Liver (tissue), 3 donors: ENCODE measurements around the gene LPP.

Source experiments
- CTCF ChIP-seq: fragments of 150-350 bp; IDR thresholded peaks from 2 replicates; pipeline ENCODE4 v1.5.1; 2017; ENCODE audit warnings: improper control_type of control experiment, low read depth, low read length; ENCODE audit not compliant: missing input control
- GABPA ChIP-seq, 2 donors: IDR thresholded peaks in 1 of 2; conservative IDR thresholded peaks in 1 of 2; 2 replicates each; pipeline ENCODE4 v1.6.1; 2016; ENCODE audit warnings: antibody characterized with exemption in 2 of 2, mild to moderate bottlenecking in 1 of 2, moderate library complexity in 1 of 2
- JUND ChIP-seq, 2 donors: IDR thresholded peaks; 2 replicates each; pipeline ENCODE4 v1.6.1; 2016; ENCODE audit warnings: antibody characterized with exemption in 2 of 2
- MAX ChIP-seq: IDR thresholded peaks from 2 replicates; pipeline ENCODE4 v1.6.1; 2016; ENCODE audit warnings: antibody characterized with exemption
- NR2F2 ChIP-seq: IDR thresholded peaks from 2 replicates; pipeline ENCODE4 v1.6.1; 2016; ENCODE audit warnings: antibody characterized with exemption
- RAD21 ChIP-seq, 2 donors: IDR thresholded peaks; 2 replicates each; pipeline ENCODE4 v1.6.1; 2016; ENCODE audit warnings: antibody characterized with exemption in 2 of 2, mild to moderate bottlenecking in 2 of 2
- REST ChIP-seq: IDR thresholded peaks from 2 replicates; pipeline ENCODE4 v1.6.1; 2016; ENCODE audit warnings: antibody characterized with exemption, mild to moderate bottlenecking
- SP1 ChIP-seq: IDR thresholded peaks from 2 replicates; pipeline ENCODE4 v1.6.1; 2018; ENCODE audit warnings: antibody characterized with exemption, mild to moderate bottlenecking
- TAF1 ChIP-seq: conservative IDR thresholded peaks from 2 replicates; pipeline ENCODE4 v1.6.1; 2016; ENCODE audit warnings: antibody characterized with exemption, mild to moderate bottlenecking
- YY1 ChIP-seq: IDR thresholded peaks from 2 replicates; pipeline ENCODE4 v1.6.1; 2016; ENCODE audit warnings: antibody characterized with exemption, mild to moderate bottlenecking
- TF ChIP-seq, protein P1 (sequence below): IDR thresholded peaks from 2 replicates; pipeline ENCODE4 v1.6.1; 2016; ENCODE audit warnings: antibody characterized with exemption
- donor health status: healthy.
- donor health status: healthy.

DNA sequence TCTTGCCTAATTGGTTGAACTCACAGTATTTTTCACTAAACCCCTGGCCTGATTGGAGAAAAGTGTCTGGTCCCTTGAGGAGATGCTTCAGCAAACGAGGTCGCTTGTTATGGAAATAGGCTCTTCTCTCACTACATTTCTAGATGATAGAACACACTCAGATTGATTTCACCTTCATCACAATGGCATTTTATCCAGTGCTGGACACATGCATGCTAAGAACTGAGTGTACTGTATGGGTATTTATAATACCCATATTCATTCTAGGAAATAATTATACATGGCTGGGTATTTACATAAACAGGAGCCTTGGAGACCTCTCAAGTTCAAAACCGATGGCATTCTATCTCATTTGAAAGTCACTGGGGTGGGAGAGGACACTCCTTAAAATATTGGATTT lies 444.9 kb downstream of the LPP start:
- TF ChIP-seq REST (no peak), CTCF (no peak), GABPA (IDR thresholded peaks at IDR 0.05 in 1 of 2, conservative IDR thresholded peaks at IDR 0.05 in 1 of 2) (no peak), YY1 (no peak), MAX (no peak), RAD21 (IDR thresholded peaks at IDR 0.05) (no peak), JUND (IDR thresholded peaks at IDR 0.05) (no peak), TAF1 (no peak), NR2F2 (no peak), SP1 (no peak)
- TF ChIP-seq, protein P1, sequence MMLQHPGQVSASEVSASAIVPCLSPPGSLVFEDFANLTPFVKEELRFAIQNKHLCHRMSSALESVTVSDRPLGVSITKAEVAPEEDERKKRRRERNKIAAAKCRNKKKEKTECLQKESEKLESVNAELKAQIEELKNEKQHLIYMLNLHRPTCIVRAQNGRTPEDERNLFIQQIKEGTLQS, result no peak
